Testis (tissue), 2 donors: ENCODE data around the gene DPP8.

ENCODE experiments used
- CTCF ChIP-seq, 3 experiments: fragments of 450-650 bp in 2 of 3; fragments of 200-600 bp in 1 of 3; sonication (generic) in 1 of 3; IDR thresholded peaks; one replicate each; pipeline ENCODE4 v1.5.1; 2016 to 2019; ENCODE audit warnings: antibody characterized with exemption in 3 of 3, mild to moderate bottlenecking in 2 of 3, moderate library complexity in 1 of 3
- POLR2A ChIP-seq: fragments of 450-650 bp; IDR thresholded peaks from one replicate; pipeline ENCODE4 v1.6.1; 2017; ENCODE audit warnings: antibody characterized with exemption, mild to moderate bottlenecking, moderate library complexity

- TF ChIP-seq CTCF (IDR thresholded peaks at IDR 0.05) (no peak), POLR2A (no peak)
Measured at GRCh38 chr15:65547841-65548240, 30.4 kb upstream of the DPP8 start.
